ENCODE data around the gene TPMT.

TPMT gene

DNA sequence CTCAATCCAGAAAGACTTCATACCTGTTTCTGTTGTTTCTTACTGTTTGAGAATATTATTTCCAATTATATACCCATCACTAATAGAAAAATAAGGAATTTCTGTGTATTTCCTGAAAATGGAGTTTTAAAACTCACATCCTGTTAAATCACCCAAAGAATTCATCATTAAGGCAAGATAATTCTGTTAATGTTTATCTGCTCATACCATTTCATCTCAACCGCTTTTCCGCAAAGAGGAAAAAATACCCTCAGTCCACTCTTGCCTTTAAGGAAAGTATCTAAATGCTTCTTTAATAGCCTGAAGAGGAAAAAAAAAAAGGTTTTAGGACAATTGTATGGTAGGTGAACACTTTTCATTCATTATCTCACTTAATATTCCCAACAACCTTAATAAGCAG is 7.3 kb downstream of the TPMT start:
- TF ChIP-seq RAD21 (IDR thresholded peaks at IDR 0.05; ENCODE audit: low read depth) (no peak), FOXM1 (IDR thresholded peaks at IDR 0.05; ENCODE audit: borderline replicate concordance, low read depth) (no peak)

DNA sequence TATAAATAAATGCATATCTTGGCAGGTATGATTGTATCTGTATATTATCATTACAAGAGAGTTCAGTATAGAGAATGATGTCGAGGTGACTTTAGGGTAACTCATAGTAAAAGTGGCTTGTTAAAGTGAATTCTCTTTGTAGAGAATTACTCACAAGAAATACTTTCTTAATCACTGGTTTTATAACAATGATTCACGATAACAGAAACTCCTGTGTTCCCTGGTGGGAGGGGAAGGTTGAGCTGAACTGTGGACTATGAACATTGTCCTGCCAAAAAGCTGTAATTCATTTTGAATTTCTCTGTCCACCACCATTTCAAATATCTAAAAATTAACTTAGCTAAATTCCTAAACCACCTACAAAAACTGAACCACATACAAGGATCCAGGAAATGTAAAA is 7.7 kb downstream of the TPMT start:
- TF ChIP-seq CEBPB (IDR thresholded peaks at IDR 0.05) (no peak), EP300 (IDR thresholded peaks at IDR 0.05; ENCODE audit: borderline replicate concordance) (no peak), TAF1 (IDR thresholded peaks at IDR 0.05; ENCODE audit: low read depth) (no peak), FOXM1 (IDR thresholded peaks at IDR 0.05; ENCODE audit: borderline replicate concordance, low read depth) (no peak), YY1 (IDR thresholded peaks at IDR 0.05; ENCODE audit: low read depth) (no peak), NFIC (IDR thresholded peaks at IDR 0.05) (no peak), TCF12 (IDR thresholded peaks at IDR 0.05; ENCODE audit: low read depth) (no peak)
- TF ChIP-seq, protein P1, sequence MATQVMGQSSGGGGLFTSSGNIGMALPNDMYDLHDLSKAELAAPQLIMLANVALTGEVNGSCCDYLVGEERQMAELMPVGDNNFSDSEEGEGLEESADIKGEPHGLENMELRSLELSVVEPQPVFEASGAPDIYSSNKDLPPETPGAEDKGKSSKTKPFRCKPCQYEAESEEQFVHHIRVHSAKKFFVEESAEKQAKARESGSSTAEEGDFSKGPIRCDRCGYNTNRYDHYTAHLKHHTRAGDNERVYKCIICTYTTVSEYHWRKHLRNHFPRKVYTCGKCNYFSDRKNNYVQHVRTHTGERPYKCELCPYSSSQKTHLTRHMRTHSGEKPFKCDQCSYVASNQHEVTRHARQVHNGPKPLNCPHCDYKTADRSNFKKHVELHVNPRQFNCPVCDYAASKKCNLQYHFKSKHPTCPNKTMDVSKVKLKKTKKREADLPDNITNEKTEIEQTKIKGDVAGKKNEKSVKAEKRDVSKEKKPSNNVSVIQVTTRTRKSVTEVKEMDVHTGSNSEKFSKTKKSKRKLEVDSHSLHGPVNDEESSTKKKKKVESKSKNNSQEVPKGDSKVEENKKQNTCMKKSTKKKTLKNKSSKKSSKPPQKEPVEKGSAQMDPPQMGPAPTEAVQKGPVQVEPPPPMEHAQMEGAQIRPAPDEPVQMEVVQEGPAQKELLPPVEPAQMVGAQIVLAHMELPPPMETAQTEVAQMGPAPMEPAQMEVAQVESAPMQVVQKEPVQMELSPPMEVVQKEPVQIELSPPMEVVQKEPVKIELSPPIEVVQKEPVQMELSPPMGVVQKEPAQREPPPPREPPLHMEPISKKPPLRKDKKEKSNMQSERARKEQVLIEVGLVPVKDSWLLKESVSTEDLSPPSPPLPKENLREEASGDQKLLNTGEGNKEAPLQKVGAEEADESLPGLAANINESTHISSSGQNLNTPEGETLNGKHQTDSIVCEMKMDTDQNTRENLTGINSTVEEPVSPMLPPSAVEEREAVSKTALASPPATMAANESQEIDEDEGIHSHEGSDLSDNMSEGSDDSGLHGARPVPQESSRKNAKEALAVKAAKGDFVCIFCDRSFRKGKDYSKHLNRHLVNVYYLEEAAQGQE (IDR thresholded peaks at IDR 0.05; ENCODE audit: low read depth), result no peak

DNA sequence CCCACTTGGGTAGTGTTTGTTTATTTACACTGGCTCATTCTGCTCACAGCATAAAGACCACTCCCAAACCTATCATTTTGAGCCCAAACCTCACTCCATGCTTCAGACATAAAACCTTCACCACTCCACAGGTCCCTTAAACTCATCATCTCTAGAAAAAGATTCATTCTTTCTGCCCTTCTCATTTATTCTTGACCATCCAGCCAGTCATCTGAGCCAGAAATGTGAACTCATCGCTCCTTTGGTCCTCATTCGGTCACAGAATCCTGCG is 12.4 kb downstream of the TPMT start:
- no peak for TF ChIP-seq TEAD4 (IDR thresholded peaks at IDR 0.05)
- TF ChIP-seq, protein P2, sequence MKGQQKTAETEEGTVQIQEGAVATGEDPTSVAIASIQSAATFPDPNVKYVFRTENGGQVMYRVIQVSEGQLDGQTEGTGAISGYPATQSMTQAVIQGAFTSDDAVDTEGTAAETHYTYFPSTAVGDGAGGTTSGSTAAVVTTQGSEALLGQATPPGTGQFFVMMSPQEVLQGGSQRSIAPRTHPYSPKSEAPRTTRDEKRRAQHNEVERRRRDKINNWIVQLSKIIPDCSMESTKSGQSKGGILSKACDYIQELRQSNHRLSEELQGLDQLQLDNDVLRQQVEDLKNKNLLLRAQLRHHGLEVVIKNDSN (IDR thresholded peaks at IDR 0.05), result no peak

DNA sequence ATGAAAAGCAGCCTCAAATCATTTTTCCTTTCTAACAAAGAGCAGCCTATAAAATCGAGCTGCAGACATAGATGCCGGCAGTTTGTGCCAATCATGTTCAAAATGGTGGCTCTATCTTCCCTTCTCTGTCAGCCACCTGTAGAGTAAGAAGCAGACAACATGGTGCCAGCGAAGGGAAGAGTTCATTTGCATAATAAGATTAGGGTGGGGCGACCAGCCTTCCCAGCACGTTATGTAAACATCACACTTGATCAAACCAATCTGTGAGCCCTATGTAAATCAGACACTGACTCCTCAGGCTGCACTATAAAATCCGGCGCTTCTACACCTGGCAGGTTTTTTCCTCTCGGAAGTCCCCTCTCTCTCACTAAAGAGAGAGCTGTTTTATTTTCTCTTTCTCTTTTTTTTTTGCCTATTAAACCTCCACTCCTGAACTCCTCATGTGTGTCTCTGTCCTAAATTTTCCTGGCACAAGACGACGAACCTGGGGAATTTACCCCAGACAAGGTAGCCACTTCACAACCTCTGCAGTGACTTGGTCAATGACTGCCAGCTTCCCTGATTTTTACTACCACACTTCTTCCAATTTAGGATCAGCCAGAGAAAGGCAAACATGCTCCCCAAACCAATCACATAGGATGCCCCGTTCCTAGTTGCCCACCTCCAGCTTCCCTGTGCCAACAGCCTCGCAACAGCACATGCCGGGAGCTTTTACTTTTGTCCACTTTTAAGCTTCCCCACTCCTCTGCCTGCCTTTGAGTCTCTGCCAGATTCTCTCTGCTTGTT is 12.9 kb downstream of the TPMT start:
- TF ChIP-seq YY1 (IDR thresholded peaks at IDR 0.05; ENCODE audit: low read depth), result 0 out of 2 replicates have a peak, but pooled peaks have one; percentile 25
- no peak for TF ChIP-seq EP300 (IDR thresholded peaks at IDR 0.05; ENCODE audit: borderline replicate concordance)

DNA sequence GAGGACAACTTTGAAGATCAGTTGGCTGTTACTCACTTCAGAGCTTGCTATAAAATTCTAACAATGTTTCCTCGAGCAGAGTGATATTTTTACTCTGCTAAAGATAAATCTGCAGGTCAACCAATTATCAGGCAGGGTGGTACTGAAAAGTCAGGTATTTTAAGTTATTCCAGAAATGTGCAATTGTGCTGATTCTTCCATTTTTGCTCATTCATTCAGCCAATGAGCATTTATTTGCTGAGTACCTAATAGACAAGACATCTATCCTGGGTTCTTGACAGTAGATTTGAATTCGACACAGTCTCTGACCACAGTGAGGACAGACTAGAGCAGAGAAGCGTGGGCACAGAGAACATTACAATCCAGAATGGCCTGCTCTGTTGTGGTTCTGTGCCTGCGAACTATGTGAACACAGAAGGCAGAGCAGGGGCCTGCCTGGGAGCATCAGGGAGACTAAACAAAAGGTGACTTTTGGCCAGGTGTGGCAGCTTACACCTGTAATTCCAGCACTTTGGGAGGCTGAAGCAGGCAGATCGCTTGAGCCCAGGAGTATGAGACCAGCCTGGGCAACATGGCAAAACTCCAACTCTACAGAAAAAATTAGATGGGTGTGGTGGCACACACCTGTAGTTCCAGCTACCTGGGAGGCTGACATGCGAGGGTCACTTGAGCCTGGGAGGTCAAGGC is 14.8 kb downstream of the TPMT start:
- TF ChIP-seq, protein P1 (IDR thresholded peaks at IDR 0.05; ENCODE audit: low read depth), result no peak
- TF ChIP-seq EGR1 (IDR thresholded peaks at IDR 0.05) (no peak), RAD21 (IDR thresholded peaks at IDR 0.05; ENCODE audit: low read depth) (no peak), NFIC (IDR thresholded peaks at IDR 0.05) (no peak), EP300 (IDR thresholded peaks at IDR 0.05; ENCODE audit: borderline replicate concordance) (no peak), YY1 (IDR thresholded peaks at IDR 0.05; ENCODE audit: low read depth) (no peak), ZBTB7A (IDR thresholded peaks at IDR 0.05; ENCODE audit: low read depth) (no peak), TCF12 (IDR thresholded peaks at IDR 0.05; ENCODE audit: low read depth) (no peak), FOXM1 (IDR thresholded peaks at IDR 0.05; ENCODE audit: borderline replicate concordance, low read depth) (no peak), TEAD4 (IDR thresholded peaks at IDR 0.05) (no peak)
- TF ChIP-seq, protein P3, sequence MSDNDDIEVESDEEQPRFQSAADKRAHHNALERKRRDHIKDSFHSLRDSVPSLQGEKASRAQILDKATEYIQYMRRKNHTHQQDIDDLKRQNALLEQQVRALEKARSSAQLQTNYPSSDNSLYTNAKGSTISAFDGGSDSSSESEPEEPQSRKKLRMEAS (IDR thresholded peaks at IDR 0.05), result no peak
- TF ChIP-seq, protein P2 (IDR thresholded peaks at IDR 0.05), result no peak

DNA sequence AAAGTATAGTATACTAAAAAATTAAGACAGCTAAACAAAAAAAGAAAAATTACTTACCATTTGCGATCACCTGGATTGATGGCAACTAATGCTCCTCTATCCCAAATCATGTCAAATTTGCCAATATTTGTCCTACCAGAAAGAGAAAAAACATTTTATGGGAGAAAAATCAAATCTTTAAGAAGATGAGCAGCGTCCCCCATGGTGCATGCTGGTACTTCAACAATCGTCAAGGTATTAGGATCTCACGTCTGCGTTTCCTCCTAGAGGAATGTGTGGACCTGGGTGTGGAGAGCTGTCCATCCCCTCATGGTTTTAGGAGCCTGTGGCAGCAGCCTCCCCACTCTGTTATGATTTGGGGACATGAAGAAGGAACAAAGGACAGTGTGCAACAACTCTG is 16.0 kb downstream of the TPMT start:
- no peak for TF ChIP-seq EP300 (IDR thresholded peaks at IDR 0.05; ENCODE audit: borderline replicate concordance)
- TF ChIP-seq ZBTB7A (IDR thresholded peaks at IDR 0.05; ENCODE audit: low read depth), result no peak
- no peak for TF ChIP-seq RAD21 (IDR thresholded peaks at IDR 0.05; ENCODE audit: low read depth)
- no peak for TF ChIP-seq TCF12 (IDR thresholded peaks at IDR 0.05; ENCODE audit: low read depth)
- no peak for TF ChIP-seq NFIC (IDR thresholded peaks at IDR 0.05)
- TF ChIP-seq, protein P3 (IDR thresholded peaks at IDR 0.05), result no peak
- TF ChIP-seq, protein P1 (IDR thresholded peaks at IDR 0.05; ENCODE audit: low read depth), result no peak
- no peak for TF ChIP-seq CREB1 (IDR thresholded peaks at IDR 0.05; ENCODE audit: low read depth)
- TF ChIP-seq, protein P2 (IDR thresholded peaks at IDR 0.05), result no peak
